ENCODE data around the gene AACS. TPM values are rescaled to one million over a fixed set of nuclear protein-coding genes. Genes with fewer than 3 reads are reported as not detected.
"Not testable (repeated sequence)": the region's sequence is repeated elsewhere in the genome, so short reads cannot be mapped to it uniquely, and the experiment has no call there.

Gene AACS
- total RNA-seq, 1 donor = 44.9 TPM

DNA sequence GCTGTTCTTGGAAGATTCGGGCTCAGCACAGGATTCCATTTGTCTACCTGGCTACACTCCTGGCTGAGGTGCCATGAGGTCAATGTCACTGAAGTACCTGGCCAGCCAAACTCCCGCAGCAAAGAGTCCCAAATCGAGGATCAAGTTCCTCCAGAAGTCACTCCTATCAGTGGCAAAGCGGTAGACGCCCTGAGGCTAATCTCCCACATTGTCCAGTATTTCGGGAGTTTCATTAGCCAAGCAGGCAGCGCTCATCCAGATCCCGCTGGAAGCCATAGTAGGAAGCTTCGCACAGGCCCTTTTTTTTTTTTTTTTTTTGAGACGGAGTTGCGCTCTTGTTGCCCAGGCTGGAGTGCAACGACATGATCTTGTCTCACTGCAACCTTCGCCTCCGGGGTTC is 8.9 kb upstream of the AACS start:
- H3K4me3 ChIP-seq (ENCODE audit: low read depth, low read length) = no peak overlapping the region
- no peak for DNase-seq (ENCODE audit: low read depth)
- TF ChIP-seq, protein P1, sequence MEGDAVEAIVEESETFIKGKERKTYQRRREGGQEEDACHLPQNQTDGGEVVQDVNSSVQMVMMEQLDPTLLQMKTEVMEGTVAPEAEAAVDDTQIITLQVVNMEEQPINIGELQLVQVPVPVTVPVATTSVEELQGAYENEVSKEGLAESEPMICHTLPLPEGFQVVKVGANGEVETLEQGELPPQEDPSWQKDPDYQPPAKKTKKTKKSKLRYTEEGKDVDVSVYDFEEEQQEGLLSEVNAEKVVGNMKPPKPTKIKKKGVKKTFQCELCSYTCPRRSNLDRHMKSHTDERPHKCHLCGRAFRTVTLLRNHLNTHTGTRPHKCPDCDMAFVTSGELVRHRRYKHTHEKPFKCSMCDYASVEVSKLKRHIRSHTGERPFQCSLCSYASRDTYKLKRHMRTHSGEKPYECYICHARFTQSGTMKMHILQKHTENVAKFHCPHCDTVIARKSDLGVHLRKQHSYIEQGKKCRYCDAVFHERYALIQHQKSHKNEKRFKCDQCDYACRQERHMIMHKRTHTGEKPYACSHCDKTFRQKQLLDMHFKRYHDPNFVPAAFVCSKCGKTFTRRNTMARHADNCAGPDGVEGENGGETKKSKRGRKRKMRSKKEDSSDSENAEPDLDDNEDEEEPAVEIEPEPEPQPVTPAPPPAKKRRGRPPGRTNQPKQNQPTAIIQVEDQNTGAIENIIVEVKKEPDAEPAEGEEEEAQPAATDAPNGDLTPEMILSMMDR (IDR thresholded peaks at IDR 0.05; ENCODE audit: insufficient read depth, low read depth, low read length) = no peak

DNA sequence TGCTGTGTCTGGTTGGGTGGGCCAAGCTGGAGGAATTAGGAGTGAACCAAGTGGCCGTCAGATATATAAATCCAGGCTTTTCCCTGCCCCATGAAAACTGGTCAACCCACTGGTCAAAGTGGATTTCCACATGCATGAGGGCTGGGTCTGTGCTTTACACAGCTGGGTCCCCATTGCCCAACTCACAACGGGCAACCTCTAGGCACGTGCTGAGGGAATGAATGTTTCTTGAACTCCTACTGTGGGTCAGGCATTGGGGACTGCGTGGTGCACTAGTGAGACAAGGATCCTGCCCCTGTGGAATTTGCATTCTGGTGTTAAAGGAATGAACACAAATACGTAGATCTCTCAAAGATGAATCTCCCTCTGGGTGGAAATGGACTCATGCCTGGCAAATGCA is 7.5 kb upstream of the AACS start:
- DNase-seq (ENCODE audit: low read depth) = no peak
- TF ChIP-seq, protein P1 (IDR thresholded peaks at IDR 0.05; ENCODE audit: insufficient read depth, low read depth, low read length) = no peak

DNA sequence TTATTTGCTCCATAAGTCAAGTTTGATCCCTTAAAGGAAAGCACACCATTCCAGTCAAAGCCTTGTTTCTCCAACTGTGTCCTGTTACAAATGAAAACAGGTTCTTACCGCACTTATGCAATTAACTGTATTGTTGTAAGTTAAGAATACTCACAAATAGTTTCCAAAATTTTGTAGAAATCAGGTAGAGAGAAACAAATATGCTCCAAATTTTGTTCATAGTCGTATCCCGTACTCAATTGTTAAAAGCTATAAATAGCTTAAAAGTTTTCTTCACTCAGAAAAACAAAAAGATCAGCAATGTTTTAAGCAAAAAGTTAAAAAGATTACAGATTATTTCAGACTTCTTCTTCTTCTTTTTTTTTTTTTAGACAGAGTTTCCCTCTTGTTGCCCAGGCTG is 4.0 kb upstream of the AACS start:
- no peak for DNase-seq (ENCODE audit: low read depth)
- no peak overlapping the region for H3K4me3 ChIP-seq (ENCODE audit: low read depth, low read length)
- TF ChIP-seq, protein P1 (IDR thresholded peaks at IDR 0.05; ENCODE audit: insufficient read depth, low read depth, low read length) = no peak

More for the DNA sequence above, 7.5 kb upstream of the AACS start:
- H3K4me3 ChIP-seq (ENCODE audit: low read depth, low read length) = no peak overlapping the region

DNA sequence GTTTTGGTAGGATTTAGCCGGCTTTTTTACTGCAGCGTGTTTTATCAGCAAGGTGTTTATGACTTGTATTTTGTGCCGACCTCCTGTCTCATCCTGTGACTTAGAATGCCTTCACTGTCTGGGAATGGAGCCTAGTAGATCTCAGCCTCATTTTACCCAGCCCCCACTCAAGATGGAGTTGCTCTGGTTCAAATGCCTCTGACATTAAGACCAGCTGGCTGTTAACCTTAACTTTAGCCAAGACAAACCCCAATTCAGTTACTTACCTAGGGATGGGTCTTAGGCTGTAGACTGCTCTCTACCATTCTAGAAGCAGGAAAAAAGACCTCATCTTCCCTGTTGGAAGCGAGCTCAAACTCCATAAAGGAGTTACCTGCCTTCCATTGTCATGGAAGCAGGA is 1.7 kb upstream of the AACS start:
- H3K4me3 ChIP-seq (ENCODE audit: low read depth, low read length); DNase-seq (ENCODE audit: low read depth): not testable (repeated sequence)

DNA sequence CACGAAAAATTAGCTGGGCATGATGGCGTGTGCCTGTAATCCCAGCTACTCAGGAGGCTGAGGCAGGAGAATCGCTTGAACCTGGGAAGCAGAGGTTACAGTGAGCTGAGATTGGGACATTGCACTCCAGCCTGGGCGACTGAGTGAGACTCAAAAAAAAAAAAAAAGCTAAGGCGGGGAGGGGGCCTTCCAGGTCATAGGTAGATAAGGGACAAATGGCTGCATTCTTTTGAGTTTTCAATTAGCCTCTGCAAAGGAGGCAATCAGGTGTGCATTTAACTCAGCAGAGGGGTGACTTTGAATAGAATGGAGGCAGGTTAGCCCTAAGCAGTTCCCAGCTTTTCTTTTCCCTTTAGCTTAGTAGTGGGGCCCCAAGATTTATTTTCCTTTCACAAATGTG is 743 bp upstream of the AACS start:
- H3K4me3 ChIP-seq (ENCODE audit: low read depth, low read length) = peak overlapping the region; percentile 83
- TF ChIP-seq, protein P1 (IDR thresholded peaks at IDR 0.05; ENCODE audit: insufficient read depth, low read depth, low read length) = no peak
- DNase-seq (ENCODE audit: low read depth) = no peak

DNA sequence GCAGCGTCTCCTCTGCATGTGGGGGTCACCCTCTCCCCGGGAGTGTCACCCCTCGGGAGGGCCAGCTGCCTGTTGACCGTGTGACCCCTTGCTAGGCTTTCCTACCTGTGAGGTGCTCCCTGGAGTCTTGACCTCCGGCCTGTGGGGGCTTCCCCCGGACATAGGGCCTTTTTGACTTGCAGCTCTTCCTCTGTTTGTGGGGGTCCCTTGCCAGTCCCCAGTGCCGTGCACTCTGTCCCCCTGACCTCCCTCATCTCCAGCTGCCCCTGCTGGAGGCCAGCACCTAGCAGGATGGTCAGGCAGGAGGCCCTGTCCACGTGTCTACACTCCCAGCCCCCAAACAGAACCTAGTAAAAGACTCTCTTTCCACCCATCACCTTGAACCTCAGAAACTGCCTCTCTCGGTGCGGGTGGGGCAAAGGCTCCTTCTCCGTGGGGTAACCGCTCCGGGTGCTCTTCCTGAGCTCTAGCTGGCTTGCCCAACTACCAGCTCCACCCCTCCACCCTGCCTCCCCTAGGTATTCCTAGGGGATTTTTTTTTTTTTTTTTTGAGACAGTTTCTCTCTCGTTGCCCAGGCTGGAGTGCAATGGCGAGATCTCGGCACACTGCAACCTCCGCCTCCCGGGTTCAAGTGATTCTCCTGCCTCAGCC is 810 bp downstream of the AACS start:
- H3K4me3 ChIP-seq (ENCODE audit: low read depth, low read length) = peak overlapping the region; percentile 83
- DNase-seq (ENCODE audit: low read depth) = no peak
- TF ChIP-seq, protein P1 (IDR thresholded peaks at IDR 0.05; ENCODE audit: insufficient read depth, low read depth, low read length) = no peak

DNA sequence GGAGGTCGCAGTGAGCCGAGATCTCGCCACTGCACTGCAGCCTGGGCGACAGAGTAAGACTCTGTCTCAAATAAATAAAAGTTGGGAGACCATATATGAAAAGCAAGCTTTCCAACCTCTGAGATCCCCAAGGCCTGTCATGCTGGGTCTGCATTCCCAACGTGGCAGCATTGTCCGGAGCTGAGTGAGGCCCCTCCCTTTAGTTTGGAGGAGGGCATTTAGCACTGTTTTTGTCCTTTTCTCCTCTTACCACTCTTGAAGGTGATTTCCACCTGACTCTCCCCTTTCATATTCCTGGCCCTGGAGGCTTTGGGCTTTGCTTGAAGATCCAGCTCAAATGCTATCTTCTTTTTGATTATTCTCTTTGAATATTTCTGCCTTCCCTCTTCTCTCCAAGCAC is 3.2 kb downstream of the AACS start:
- TF ChIP-seq, protein P1 (IDR thresholded peaks at IDR 0.05; ENCODE audit: insufficient read depth, low read depth, low read length) = no peak
- DNase-seq (ENCODE audit: low read depth) = no peak

More for the DNA sequence above, 3.2 kb downstream of the AACS start:
- H3K4me3 ChIP-seq (ENCODE audit: low read depth, low read length) = no peak overlapping the region
